ENCODE measurements around the gene CHIA. TPM values are rescaled to one million over a fixed set of nuclear protein-coding genes. Genes with fewer than 3 reads are reported as not detected.
"Not testable (repeated sequence)": the region's sequence is repeated elsewhere in the genome, so short reads cannot be mapped to it uniquely, and the experiment has no call there.

The CHIA gene
- total RNA-seq, 2 experiments from 2014 or later: not detected

GRCh38 chr1:111289371-111289770 is 1.3 kb upstream of the CHIA start:
- Mint-ChIP-seq H3K9me3 (no peaks in the 10 kb centered on the region), H3K27me3 (no peaks in the 10 kb centered on the region), H3K4me1 (ENCODE audit: low read depth) (no peaks in the 10 kb centered on the region), H3K27ac (no peak overlapping the region), H3K36me3 (no peaks in the 10 kb centered on the region), H3K4me3 (no peak overlapping the region)
- ChIA-PET POLR2A (no interaction called here), CTCF (interaction anchor here (1.2 kb wide), 1 partner anchor 111 kb away, joined by 3 read pairs; no protein-coding TSS in a partner anchor)
- intact Hi-C loops (cut with micrococcal nuclease): no loop called here
- DNase-seq: no peak

- CTCF ChIA-PET: no interaction called here
- Mint-ChIP-seq H3K9me3 (no peaks in the 10 kb centered on the region), H3K4me3 (no peak overlapping the region), H3K27ac (no peak overlapping the region), H3K27me3 (no peaks in the 10 kb centered on the region), H3K36me3 (no peaks in the 10 kb centered on the region), H3K4me1 (ENCODE audit: low read depth) (no peaks in the 10 kb centered on the region)
- POLR2A ChIA-PET: no interaction called here
- intact Hi-C loops (cut with micrococcal nuclease): no loop called here
- no peak for DNase-seq
Observed at GRCh38 chr1:111290104-111290503, 547 bp upstream of the CHIA start.

- peaks cover 2% of the 10 kb centered on the region for H3K36me3 Mint-ChIP-seq
- no peak for DNase-seq
- peaks cover 3% of the 10 kb centered on the region for H3K9me3 Mint-ChIP-seq
- ChIA-PET POLR2A (no interaction called here), CTCF (no interaction called here)
- intact Hi-C loops (cut with micrococcal nuclease): no loop called here
- H3K27me3 Mint-ChIP-seq: no peaks in the 10 kb centered on the region
- no peak overlapping the region for H3K4me3 Mint-ChIP-seq
- H3K4me1 Mint-ChIP-seq (ENCODE audit: low read depth): no peaks in the 10 kb centered on the region
- H3K27ac Mint-ChIP-seq: no peak overlapping the region
Observed at GRCh38 chr1:111294390-111294789, 3.7 kb downstream of the CHIA start.

GRCh38 chr1:111302374-111302773 is 11.7 kb downstream of the CHIA start:
- Mint-ChIP-seq H3K36me3 (peaks cover 8% of the 10 kb centered on the region), H3K4me1 (ENCODE audit: low read depth) (peaks cover 7% of the 10 kb centered on the region), H3K27me3 (no peaks in the 10 kb centered on the region), H3K9me3 (peaks cover 31% of the 10 kb centered on the region), H3K27ac (no peak overlapping the region), H3K4me3 (no peak overlapping the region)
- DNase-seq: no peak
- POLR2A ChIA-PET: no interaction called here
- intact Hi-C loops (cut with micrococcal nuclease): no loop called here
- CTCF ChIA-PET: interaction anchor here (0.6 kb wide), 1 partner anchor 84 kb away, joined by 5 read pairs; no protein-coding TSS in a partner anchor

- intact Hi-C loops (cut with micrococcal nuclease): no loop called here
- CTCF ChIA-PET: no interaction called here
- POLR2A ChIA-PET: no interaction called here
- no peaks in the 10 kb centered on the region for H3K4me1 Mint-ChIP-seq (ENCODE audit: low read depth)
- no peak for DNase-seq
- H3K4me3 Mint-ChIP-seq: no peak overlapping the region
- no peak overlapping the region for H3K27ac Mint-ChIP-seq
- no peaks in the 10 kb centered on the region for H3K27me3 Mint-ChIP-seq
- H3K36me3 Mint-ChIP-seq: no peaks in the 10 kb centered on the region
- H3K9me3 Mint-ChIP-seq: peaks cover 6% of the 10 kb centered on the region
Observed at GRCh38 chr1:111309690-111310089, 19.0 kb downstream of the CHIA start.

GRCh38 chr1:111318523-111318922 is 27.9 kb downstream of the CHIA start:
- H3K4me3 Mint-ChIP-seq: no peak overlapping the region
- H3K4me1 Mint-ChIP-seq (ENCODE audit: low read depth): peaks cover 7% of the 10 kb centered on the region
- peaks cover 2% of the 10 kb centered on the region for H3K27me3 Mint-ChIP-seq
- intact Hi-C loops (cut with micrococcal nuclease): no loop called here
- POLR2A ChIA-PET: no interaction called here
- CTCF ChIA-PET: no interaction called here
- no peaks in the 10 kb centered on the region for H3K36me3 Mint-ChIP-seq
- H3K9me3 Mint-ChIP-seq: no peaks in the 10 kb centered on the region
- no peak for DNase-seq
- H3K27ac Mint-ChIP-seq: no peak overlapping the region

GRCh38 chr1:111320066-111320879 is 29.6 kb downstream of the CHIA start:
- no peaks in the 10 kb centered on the region for H3K36me3 Mint-ChIP-seq
- CTCF ChIA-PET: interaction anchor here (0.7 kb wide), 1 partner anchor 14 kb away, joined by 3 read pairs; no protein-coding TSS in a partner anchor
- DNase-seq: no peak
- no peaks in the 10 kb centered on the region for H3K27me3 Mint-ChIP-seq
- intact Hi-C loops (cut with micrococcal nuclease): no loop called here
- H3K9me3 Mint-ChIP-seq: no peaks in the 10 kb centered on the region
- H3K27ac Mint-ChIP-seq: no peak overlapping the region
- peaks cover 7% of the 10 kb centered on the region for H3K4me1 Mint-ChIP-seq (ENCODE audit: low read depth)
- H3K4me3 Mint-ChIP-seq: no peak overlapping the region
- POLR2A ChIA-PET: interaction anchor here (0.9 kb wide), 1 partner anchor 81 kb away, joined by 3 read pairs; no protein-coding TSS in a partner anchor

GRCh38 chr1:111323231-111323630 is 32.6 kb downstream of the CHIA start:
- H3K27me3 Mint-ChIP-seq: no peaks in the 10 kb centered on the region
- intact Hi-C loops (cut with micrococcal nuclease): no loop called here
- H3K4me3 Mint-ChIP-seq: no peak overlapping the region
- no peak overlapping the region for H3K27ac Mint-ChIP-seq
- ChIA-PET CTCF (no interaction called here), POLR2A (no interaction called here)
- H3K9me3 Mint-ChIP-seq: peaks cover 5% of the 10 kb centered on the region
- peaks cover 7% of the 10 kb centered on the region for H3K4me1 Mint-ChIP-seq (ENCODE audit: low read depth)
- DNase-seq: no peak
- peaks cover 5% of the 10 kb centered on the region for H3K36me3 Mint-ChIP-seq

GRCh38 chr1:111332190-111332589 is 41.5 kb downstream of the CHIA start:
- DNase-seq: no peak
- peaks cover 21% of the 10 kb centered on the region for H3K9me3 Mint-ChIP-seq
- no peak overlapping the region for H3K4me3 Mint-ChIP-seq
- ChIA-PET POLR2A (no interaction called here), CTCF (interaction anchor here (1.2 to 7.1 kb wide), 2 partner anchors 109 to 301 kb away, joined by 4 to 63 read pairs; no protein-coding TSS in a partner anchor)
- H3K27me3 Mint-ChIP-seq: no peaks in the 10 kb centered on the region
- intact Hi-C loops (cut with micrococcal nuclease): no loop called here
- no peak overlapping the region for H3K27ac Mint-ChIP-seq
- peaks cover 21% of the 10 kb centered on the region for H3K36me3 Mint-ChIP-seq
- H3K4me1 Mint-ChIP-seq (ENCODE audit: low read depth): peaks cover 2% of the 10 kb centered on the region

GRCh38 chr1:111334169-111334568 is 43.5 kb downstream of the CHIA start:
- Mint-ChIP-seq H3K27me3 (no peaks in the 10 kb centered on the region), H3K36me3 (peaks cover 6% of the 10 kb centered on the region), H3K27ac (peak overlapping the region; percentile 54), H3K4me3 (no peak overlapping the region), H3K4me1 (ENCODE audit: low read depth) (peaks cover 2% of the 10 kb centered on the region), H3K9me3 (peaks cover 9% of the 10 kb centered on the region)
- CTCF ChIA-PET: interaction anchor here (0.9 to 7.1 kb wide), 20 partner anchors 12 to 553 kb away, joined by 3 to 63 read pairs (median 4); partner anchors contain the start of gene DENND2D
- peak; percentile 62 for DNase-seq
- POLR2A ChIA-PET: interaction anchor here (1.0 kb wide), 1 partner anchor 12 kb away, joined by 3 read pairs; no protein-coding TSS in a partner anchor
- intact Hi-C loops (cut with micrococcal nuclease): loop anchor here (1.0 kb wide), 2 partner anchors 111 to 302 kb away; no protein-coding TSS in a partner anchor

- H3K36me3 Mint-ChIP-seq; H3K27ac Mint-ChIP-seq; H3K4me3 Mint-ChIP-seq; H3K4me1 Mint-ChIP-seq (ENCODE audit: low read depth); H3K27me3 Mint-ChIP-seq; intact Hi-C loops (cut with micrococcal nuclease); H3K9me3 Mint-ChIP-seq; DNase-seq; POLR2A ChIA-PET: not testable (repeated sequence)
- CTCF ChIA-PET: interaction anchor here (1.3 to 7.1 kb wide), 5 partner anchors 112 to 554 kb away, joined by 3 to 63 read pairs (median 13); partner anchors contain the start of gene DENND2D
Observed at GRCh38 chr1:111335214-111335877, 44.7 kb downstream of the CHIA start.

- CTCF ChIA-PET; H3K27me3 Mint-ChIP-seq; H3K9me3 Mint-ChIP-seq; DNase-seq; H3K4me1 Mint-ChIP-seq (ENCODE audit: low read depth); H3K27ac Mint-ChIP-seq; H3K4me3 Mint-ChIP-seq; H3K36me3 Mint-ChIP-seq; intact Hi-C loops (cut with micrococcal nuclease); POLR2A ChIA-PET: not testable (repeated sequence)
Observed at GRCh38 chr1:111338849-111339248, 48.2 kb downstream of the CHIA start.

Measured in activated CD4-positive, alpha-beta memory T cell treated with anti-CD3 and anti-CD28 coated beads for 36 hours (primary cell).